Inflammatory macrophage treated with lipopolysaccharide for 1 hour (primary cell): ENCODE measurements around the gene WEE2.
"Not testable (repeated sequence)": the region's sequence is repeated elsewhere in the genome, so short reads cannot be mapped to it uniquely, and the experiment has no call there.

Experiments used
- DNase-seq, 2 donors: peaks; one replicate each; pipeline ENCODE4 v3.0.0-alpha.2; 2020 to 2022

Gene WEE2

DNA sequence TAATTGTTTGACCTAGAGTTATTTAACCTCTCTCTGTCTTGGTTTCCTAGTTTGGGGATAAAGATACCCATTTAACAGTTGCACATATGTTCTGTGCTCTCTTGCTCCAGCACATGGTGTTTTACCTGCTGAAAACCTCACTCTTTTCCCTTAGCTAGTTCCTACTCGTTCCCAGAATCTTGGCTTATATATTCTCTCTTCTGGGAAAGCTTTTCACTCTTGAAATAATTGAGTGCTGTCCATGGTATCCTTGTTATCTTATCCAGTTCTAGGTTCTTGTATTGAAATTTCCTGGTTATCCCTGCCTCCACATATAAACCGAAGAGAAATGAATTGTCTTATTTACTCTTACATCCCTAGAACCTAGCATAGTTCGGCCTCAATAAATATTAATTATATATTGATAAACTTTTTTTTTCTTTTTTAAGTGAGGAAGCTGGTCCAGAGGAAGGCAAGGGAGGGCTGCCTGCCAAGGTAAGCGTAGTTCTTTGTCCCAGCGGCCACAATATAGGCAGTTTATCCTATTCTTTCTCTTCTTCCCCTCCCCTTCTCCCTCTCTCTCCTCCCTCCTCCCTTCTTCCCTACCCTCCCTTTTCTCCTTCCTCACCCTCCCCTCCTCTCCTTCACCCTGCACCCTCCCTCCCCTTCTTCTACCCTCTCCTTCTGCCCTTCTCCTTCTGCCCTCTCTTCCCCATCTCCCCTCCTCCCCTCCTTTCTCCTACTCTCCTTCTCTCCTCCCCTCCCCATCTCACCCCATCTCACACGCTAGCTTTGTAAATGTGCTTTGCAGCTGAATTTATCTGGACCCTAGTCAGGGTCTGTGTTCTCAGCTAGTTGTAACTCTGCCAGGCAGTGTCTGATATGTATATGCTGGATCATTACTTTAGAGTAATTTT, 7.9 kb downstream of the WEE2 start:
- DNase-seq: no peak

DNA sequence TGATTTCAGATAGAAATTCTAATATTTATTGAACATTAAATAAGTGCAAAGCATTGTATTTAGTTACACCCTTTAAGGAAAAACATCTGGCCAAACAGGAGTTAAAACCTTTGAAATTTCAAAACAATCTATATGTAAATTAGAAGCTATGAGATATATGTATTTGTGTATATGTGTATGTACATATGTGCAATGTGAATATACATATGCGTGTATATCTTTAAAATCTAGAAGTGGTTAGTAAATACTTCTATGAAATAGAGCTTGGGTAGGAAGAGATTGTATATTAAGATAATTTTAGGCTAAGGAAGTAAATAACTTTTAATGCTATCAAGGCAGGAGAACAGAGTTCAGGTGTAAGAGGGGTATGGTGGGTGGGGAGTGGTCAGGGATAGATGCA, 9.3 kb downstream of the WEE2 start:
- no peak for DNase-seq

DNA sequence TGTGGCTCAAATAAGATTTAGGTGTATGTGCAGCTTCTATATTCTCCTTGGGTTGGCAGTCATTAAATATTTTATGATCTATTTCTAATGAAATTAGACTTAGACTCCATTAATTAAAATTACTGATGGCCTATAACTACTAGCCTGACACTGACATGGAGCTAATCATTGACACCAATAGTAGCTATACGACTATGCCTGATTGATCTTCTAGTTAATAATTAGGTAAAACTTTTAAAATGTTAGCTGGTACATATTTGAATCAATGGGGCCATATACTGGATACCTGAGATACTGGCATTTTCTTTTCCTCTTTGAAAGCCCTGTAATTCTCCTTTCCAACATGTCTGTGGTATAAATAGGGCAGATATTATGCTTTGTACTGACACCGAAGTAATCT, 14.4 kb downstream of the WEE2 start:
- no peak for DNase-seq

DNA sequence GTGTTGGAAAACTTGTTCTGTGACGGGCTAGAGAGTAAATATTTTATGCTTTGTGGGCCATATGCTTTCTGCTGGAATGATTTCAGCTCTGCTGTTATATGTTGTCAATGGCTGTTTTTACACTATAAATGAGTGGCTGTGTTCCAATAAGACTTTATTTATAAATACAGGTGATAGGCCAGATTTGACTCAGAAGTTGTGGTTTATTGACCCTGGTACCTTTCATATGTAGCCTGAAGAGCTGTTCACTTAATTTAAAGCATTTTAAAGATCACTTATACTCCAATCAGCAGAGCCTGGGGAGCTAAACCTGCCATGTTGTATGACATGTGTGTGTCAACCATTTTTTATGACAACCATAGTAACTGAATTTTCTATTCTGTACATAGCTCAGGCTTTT, 20.9 kb downstream of the WEE2 start:
- DNase-seq: no peak

DNA sequence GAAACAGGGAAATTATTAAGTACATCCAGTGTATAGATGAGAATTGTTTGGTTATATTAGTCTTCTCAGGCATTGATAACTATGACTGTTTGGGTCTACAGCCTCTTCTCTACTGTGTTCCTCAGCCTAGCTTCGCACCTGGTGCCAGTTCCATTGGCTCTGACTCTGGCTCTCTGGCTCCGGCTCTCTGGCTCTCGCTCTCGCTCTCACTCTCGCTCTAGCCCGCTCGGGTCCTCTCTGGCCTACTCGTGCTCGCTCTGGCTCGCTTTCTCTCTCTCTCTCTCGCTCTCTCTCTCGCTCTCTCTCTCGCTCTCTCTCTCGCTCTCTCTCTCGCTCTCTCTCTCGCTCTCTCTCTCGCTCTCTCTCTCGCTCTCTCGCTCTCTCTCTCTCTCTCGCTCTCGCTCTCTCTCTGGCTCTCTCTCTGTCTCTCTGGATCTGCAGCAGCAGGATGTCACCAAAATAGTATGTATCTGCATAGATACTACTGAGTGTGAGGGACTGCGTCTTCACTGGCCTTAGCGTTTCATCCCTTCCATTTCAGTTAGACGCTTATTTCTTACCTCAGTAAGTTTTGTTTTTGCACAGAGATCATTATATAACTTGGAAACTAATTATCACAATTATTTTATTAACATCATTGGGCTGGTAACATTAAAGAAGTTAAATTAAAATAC, 23.5 kb downstream of the WEE2 start:
- no peak for DNase-seq

DNA sequence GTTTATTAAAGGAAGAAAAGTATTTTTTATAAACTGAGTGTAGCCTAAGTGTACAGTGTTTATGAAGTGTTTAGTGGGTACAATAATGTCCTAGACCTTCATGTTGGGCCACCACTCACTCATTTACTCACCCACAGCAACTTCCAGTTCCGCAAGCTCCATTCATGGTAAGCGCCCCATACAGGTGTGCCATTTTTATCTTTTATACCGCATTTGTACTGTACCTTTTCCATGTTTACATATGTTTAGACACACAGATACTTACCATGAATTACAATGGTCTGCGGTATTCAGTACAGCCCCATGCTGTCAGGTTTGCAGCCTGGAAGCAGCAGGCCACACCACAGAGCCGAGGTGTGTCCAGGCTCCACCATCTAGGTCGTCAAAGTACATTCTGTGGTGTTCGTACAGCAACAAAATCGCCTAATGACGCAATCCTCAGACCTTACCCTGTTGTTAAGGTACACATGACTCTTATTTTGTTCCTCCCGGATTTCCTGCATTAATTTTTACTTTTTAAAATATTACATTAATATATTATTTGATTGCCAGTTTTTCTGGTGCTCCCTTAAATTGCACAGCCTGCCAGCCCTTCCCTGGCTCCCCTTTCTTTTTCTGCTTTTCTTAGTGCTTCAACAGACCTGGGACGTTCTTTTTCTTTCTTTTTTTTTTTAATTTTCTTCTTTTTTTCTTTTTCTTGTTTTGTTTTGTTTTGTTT, 29.1 kb downstream of the WEE2 start:
- DNase-seq: peak; percentile 7 to 13

DNA sequence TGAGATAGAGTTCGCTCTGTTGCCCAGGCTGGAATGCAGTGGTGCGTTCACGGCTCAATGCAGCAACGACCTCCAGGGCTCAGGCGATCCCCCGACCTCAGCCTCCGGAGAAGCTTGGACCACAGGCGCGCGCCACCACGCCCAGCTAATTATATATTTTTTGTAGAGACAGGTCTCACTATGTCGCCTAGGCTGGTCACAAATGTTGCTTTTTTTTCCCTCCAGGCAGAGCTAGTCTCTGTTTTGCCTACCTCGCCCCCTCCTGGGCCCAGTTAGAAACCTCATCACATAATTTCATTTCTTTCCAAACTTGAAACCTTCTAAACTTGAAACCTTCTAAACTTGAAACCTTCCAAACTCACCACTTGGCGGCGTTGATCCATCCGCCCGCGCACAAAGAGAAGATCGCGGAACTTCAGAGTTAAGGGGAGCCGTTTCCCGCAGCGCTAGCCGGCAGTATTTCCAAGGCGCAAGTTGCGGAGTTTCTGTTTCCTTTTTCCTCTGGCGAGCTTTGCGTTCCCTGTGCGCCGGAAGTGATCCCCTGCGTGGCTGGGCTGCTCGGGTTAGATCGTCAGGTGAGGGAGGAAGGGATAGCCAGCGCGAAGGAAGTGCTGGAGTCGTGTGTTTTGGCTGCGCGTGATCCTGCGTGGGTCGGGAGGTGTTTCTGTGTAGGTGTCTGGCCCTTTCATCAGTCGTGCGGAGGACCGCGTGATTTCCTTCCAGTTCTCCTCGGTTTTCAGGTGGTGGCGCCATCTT, 29.9 kb downstream of the WEE2 start, which contains the start of gene SSBP1:
TSS of gene SSBP1 (plus strand) at position 523 of the 756 bp plus-strand sequence. CDS start 809 bp downstream, outside the sequence.
- DNase-seq: peak; percentile 95 to 98

DNA sequence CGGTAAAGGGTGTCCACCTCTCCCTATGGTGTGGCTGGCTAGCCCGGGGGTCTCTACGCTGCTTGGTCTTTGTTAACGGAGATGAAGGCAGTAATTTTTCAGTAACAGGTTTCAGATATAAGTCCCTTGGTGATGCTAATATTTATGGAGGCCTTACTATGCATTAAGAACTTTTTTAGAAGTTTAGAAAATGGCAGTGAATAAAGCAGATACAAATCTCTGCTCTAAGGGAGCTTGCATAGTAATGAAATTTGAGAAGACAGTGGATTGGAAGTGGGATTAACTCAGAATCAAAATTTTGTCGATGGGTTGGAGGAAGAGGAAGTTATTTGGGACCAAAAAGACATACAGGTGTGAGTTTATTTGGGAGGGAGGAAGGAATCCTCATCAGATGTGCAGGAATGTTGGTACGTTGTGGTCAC, 30.4 kb downstream of the WEE2 start:
- no peak for DNase-seq

DNA sequence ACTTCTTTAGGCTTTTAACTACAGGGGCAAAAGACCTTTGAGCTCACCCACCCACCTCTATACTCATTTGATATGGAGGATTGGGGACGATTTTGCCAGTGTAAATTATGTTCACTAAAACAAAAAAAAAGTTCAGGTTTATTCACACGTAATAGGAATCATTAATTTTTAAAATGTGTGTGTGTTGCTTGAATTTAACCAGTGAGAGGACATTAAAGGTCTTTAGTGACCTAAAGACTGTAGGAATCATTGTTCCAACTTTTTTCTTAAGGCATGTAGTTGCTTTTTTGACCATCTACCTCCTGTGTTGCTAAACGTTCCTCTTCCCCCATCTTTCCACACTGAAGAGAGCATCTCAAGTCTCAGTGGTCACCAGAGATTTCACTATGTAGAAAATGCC, 31.1 kb downstream of the WEE2 start:
- DNase-seq: no peak

DNA sequence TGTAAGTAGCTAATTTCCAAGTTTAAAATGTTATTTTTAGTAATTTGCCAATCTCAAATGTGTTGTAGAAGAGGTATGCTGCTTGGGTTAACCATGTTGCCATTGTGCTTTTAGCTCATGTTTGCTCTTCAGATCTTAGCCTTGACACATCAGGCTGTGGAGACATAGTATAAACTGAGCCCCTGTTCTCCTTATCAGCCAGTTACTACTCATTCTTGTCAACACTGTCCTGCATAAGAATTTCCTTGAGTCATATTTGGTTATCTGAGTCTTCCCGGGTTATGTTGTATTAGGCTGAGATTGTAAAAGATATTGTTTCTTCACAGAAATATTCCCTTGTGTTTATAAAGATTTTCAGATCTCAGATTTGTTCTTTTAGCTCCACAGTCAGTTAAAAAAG, 34.1 kb downstream of the WEE2 start:
- no peak for DNase-seq

DNA sequence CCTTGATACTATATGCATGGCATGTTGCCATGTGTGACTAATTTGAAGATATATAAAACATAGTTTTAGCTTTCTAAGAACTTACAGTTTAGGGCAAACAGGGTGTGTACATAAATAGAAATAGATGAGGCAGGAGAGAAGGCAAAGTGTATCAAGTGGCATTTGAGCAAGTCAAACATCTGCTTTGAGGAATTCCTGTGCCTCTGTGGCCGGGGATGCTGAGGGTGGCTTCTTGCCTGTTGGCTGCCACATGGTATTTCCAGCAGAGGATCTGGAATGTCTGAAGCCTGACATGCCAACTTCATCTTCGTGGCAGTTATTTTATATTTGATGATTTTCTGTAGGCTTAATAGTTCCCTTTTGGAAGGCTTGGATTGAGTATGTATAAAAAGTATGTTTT, 36.0 kb downstream of the WEE2 start:
- DNase-seq: no peak

DNA sequence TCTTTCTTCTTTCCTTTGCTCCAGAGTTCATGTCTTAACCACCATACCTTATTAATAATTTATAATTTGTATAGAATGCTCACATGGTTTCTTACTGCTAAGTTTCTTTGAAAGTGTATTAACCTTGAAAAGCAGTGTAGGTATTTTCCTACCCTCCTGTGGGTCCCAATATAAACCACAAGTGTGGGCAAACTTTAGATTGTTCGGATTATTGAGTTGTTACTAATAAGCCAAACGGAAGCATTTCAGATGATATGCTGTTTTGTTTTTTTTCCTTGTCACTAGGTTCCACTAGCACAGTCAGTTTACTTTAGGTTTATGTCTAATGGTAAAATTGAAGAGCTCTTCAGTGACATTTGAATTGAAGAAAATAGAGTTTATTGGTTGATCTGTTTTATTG, 40.2 kb downstream of the WEE2 start:
- DNase-seq: no peak

DNA sequence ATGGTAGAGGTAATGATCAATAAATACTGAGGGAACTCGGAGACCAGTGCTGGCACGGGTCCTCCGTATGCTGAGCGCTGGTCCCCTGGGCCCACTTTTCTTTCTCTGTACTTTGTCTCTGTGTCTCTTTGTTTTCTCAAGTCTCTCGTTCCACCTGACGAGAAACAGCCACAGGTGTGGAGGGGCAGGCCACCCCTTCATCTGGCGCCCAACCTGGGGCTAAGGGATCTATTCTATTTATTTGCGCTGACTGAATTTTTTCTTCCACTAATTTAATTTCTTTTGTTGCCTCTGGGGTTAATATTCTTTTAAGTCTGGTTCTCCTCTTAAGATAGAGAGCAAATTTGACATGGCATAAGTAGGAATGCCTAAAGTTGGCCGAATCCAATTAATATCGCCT, 43.8 kb downstream of the WEE2 start:
- DNase-seq: not testable (repeated sequence)

DNA sequence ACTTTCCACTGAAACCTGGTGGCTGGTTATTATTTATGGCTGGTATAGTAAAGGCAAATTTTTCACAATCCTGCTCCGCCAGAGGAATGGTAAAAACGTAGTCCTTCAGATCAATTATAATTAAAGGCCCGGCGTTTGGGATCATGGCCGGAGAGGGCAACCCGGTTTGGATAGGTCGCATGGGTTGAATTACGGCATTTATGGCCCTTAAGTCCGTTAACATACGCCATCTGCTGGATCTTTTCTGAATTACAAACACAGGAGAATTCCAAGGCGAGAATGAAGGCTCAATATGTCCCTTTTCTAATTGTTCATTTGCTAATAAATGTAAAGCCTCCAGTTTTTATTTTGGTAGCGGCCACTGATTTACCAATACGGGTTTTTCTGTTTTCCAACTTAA, 44.5 kb downstream of the WEE2 start:
- DNase-seq: peak in 1 of 2 donors; percentile 40

DNA sequence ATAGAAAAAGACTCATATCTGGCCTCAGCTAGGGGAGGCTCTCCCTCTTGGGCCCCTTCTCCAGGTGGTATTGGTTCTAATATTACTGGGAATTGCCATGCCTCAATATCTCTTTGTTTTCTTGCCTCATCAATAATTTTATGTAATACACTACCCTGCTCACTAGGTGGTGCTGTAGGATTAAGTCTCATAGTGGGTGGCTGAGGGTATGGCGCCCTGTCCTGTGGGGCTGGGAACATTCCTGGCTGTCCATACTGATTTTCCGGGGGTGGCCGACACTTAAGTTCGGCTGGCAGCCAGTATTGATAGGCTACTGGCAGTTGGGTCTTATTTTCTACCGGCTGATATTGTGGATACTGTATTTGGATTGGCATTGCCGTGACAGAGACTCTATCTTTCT, 46.8 kb downstream of the WEE2 start:
- DNase-seq: peak; percentile 19 to 66

DNA sequence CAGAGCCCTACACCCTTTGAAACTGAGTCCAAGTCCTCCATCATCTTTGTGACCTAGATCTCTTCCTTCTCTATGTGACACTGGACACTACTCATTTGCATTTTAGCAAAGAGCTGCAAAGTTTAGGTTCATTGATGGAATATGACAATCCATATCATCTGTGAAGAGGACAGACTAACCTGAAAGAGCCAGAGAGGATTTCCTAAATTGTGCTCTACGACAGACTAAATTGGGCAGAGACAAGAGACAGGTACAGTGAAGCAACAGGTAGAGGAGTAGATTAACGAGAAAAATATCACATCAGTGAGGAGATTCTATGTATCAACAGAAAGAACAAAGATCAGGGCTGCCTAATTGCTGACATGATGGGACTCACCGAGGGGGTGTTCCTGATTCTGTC, 55.6 kb downstream of the WEE2 start, which contains the start of gene TAS2R3:
TSS of gene TAS2R3 (plus strand) at position 301 of the 400 bp plus-strand sequence. CDS start at position 363, 62 bp downstream.
- no peak for DNase-seq

DNA sequence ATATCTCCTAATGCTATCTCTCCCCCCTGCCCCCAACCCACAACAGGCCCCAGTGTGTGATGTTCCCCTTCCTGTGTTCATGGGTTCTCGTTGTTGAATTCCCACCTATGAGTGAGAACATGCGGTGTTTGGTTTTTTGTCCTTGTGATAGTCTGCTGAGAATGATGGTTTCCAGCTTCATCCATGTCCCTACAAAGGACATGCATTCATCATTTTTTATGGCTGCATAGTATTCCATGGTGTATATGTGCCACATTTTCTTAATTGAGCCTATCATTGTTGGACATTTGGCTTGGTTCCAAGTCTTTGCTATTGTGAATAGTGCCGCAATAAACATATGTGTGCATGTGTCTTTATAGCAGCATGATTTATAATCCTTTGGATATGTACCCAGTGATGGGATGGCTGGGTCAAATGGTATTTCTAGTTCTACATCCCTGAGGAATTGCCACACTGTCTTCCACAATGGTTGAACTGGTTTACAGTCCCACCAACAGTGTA, 62.0 kb downstream of the WEE2 start:
- DNase-seq: not testable (repeated sequence)

DNA sequence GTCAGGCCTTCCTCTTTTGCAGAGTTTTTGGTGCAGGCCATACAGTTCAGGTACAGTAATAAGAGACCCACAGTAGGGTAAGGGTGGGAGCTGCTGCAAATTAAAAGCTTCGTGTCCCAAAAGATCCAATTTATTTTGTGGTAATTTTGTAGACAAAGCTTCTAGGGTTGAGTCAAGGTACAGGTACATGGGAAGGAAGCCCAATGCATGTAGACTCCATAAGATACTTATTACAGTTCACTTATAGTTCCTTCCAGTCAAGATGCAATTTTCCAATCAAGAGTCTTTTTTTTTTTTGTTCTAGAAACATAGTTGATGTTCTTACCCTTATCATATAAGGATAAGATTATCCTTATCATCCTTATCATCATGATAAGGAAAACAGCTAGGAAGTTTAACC, 68.2 kb downstream of the WEE2 start, which contains the start of gene TAS2R4:
TSS of gene TAS2R4 (plus strand) at position 301 of the 400 bp plus-strand sequence. CDS start 1,815 bp downstream, outside the sequence.
- no peak for DNase-seq
